SK-N-SH (cell line): Measurements from ENCODE around the gene AGO1. TPM values are rescaled to one million over a fixed set of nuclear protein-coding genes. Genes with fewer than 3 reads are reported as not detected.

Source experiments
- CTCF ChIA-PET: fragments of 300-600, 350-600 bp; formaldehyde crosslinking; extraction: SDS; loops from one replicate; lab custom pipeline; 2021; lab: Yijun Ruan, JAX
- POLR2A ChIA-PET: fragments of 350-600 bp; sonication (Branson Sonifier 250); formaldehyde crosslinking; extraction: SDS; loops from one replicate; lab custom pipeline; 2020; ENCODE audit warnings: antibody characterized with exemption, inconsistent platforms; lab: Yijun Ruan, JAX
- DNase-seq: peaks from one replicate; pipeline ENCODE4 v3.0.0; 2012
- H2AFZ ChIP-seq: fragments of 200-600 bp; sonication (generic); 2 replicates; pipeline ENCODE4 v1.8.1; 2016; ENCODE audit warnings: antibody characterized with exemption, mild to moderate bottlenecking, low read depth
- H3F3A ChIP-seq: fragments of 200-600 bp; sonication (generic); replicated peaks from 2 replicates; pipeline ENCODE3; 2016; ENCODE audit warnings: antibody characterized with exemption, mild to moderate bottlenecking; ENCODE audit not compliant: insufficient read depth
- H3K27ac ChIP-seq, 2 experiments: fragments of 200-500 bp in 1 of 2; fragments of 200-600 bp in 1 of 2; sonication (Bioruptor generic) in 1 of 2; sonication (generic), shearing (Covaris generic) in 1 of 2; 2 replicates each; pipeline versions ENCODE4 v1.5.1 to v1.6.1; 2014 to 2016; ENCODE audit warnings: low read depth in 2 of 2, inconsistent platforms in 1 of 2, low read length in 1 of 2, mild to moderate bottlenecking in 1 of 2, mixed read lengths in 1 of 2
- H3K27me3 ChIP-seq: fragments of 200-600 bp; sonication (generic), shearing (Covaris generic); 2 replicates; pipeline ENCODE4 v1.6.1; 2016; ENCODE audit warnings: mixed run types; ENCODE audit not compliant: insufficient read depth
- H3K36me3 ChIP-seq, 2 experiments: fragments of 200-500 bp in 1 of 2; fragments of 200-600 bp in 1 of 2; sonication (Bioruptor generic) in 1 of 2; sonication (generic) in 1 of 2; replicated peaks in 1 of 2; 2 replicates each; pipeline versions ENCODE3 to v1.5.1; 2014 to 2016; ENCODE audit warnings: low read length in 1 of 2, mild to moderate bottlenecking in 1 of 2; ENCODE audit not compliant: insufficient read depth in 2 of 2, control insufficient read depth in 1 of 2
- H3K4me1 ChIP-seq, 2 experiments: fragments of 200-500 bp in 1 of 2; fragments of 200-600 bp in 1 of 2; sonication (Bioruptor generic) in 1 of 2; sonication (generic), shearing (Covaris generic) in 1 of 2; 2 replicates each; pipeline versions ENCODE4 v1.5.1 to v1.6.1; 2014 to 2016; ENCODE audit warnings: low read depth in 1 of 2, low read length in 1 of 2, mixed run types in 1 of 2; ENCODE audit not compliant: insufficient read depth in 2 of 2, control insufficient read depth in 1 of 2
- H3K4me2 ChIP-seq: fragments of 200-600 bp; sonication (generic), shearing (Covaris generic); 2 replicates; pipeline ENCODE4 v1.6.1; 2017; ENCODE audit warnings: mixed run types
- H3K4me3 ChIP-seq, 2 experiments: fragments of 200-500 bp in 1 of 2; fragments of 200-600 bp in 1 of 2; sonication (Bioruptor generic) in 1 of 2; sonication (generic), shearing (Covaris generic) in 1 of 2; 2 replicates each; pipeline versions ENCODE4 v1.5.1 to v1.8.1; 2014 to 2016; ENCODE audit warnings: low read depth in 2 of 2, inconsistent platforms in 1 of 2, low read length in 1 of 2, mild to moderate bottlenecking in 1 of 2, mixed read lengths in 1 of 2, moderate library complexity in 1 of 2
- H3K79me2 ChIP-seq: fragments of 200-600 bp; sonication (generic); 2 replicates; pipeline ENCODE4 v1.8.1; 2017; ENCODE audit warnings: mild to moderate bottlenecking; ENCODE audit not compliant: insufficient read depth
- H3K9ac ChIP-seq: fragments of 200-600 bp; sonication (generic); 2 replicates; pipeline ENCODE4 v1.6.1; 2017; ENCODE audit warnings: mixed run types
- H3K9me2 ChIP-seq: fragments of 200-600 bp; sonication (generic); 2 replicates; pipeline ENCODE4 v1.6.1; 2017; ENCODE audit warnings: mixed run types
- H3K9me3 ChIP-seq: fragments of 200-600 bp; sonication (generic); 2 replicates; pipeline ENCODE4 v1.6.1; 2017; ENCODE audit warnings: mixed run types, mild to moderate bottlenecking, moderate library complexity
- H4K20me1 ChIP-seq: fragments of 200-600 bp; sonication (generic); 2 replicates; pipeline ENCODE4 v1.6.1; 2017; ENCODE audit warnings: mild to moderate bottlenecking, mixed run types; ENCODE audit not compliant: insufficient read depth
- CHD2 ChIP-seq: fragments of 150-350 bp; IDR thresholded peaks from 2 replicates; pipeline ENCODE4 v1.6.1; 2018; ENCODE audit warnings: low read length; ENCODE audit not compliant: partially characterized antibody
- ELF1 ChIP-seq: IDR thresholded peaks from 2 replicates; pipeline ENCODE4 v1.4.0; 2012
- FOSL2 ChIP-seq: IDR thresholded peaks from 2 replicates; pipeline ENCODE4 v1.4.0; 2012; ENCODE audit warnings: low read depth, mild to moderate bottlenecking, moderate library complexity, borderline replicate concordance
- FOXM1 ChIP-seq: IDR thresholded peaks from 2 replicates; pipeline ENCODE4 v1.4.0; 2012; ENCODE audit warnings: low read depth, mild to moderate bottlenecking
- GATA2 ChIP-seq: sonication (generic); formaldehyde crosslinking; IDR thresholded peaks from 2 replicates; pipeline ENCODE4 v1.5.0; 2020; ENCODE audit warnings: mild to moderate bottlenecking, missing genetic modification reagents
- MXI1 ChIP-seq: IDR thresholded peaks from 2 replicates; pipeline ENCODE4 v1.6.1; 2012; ENCODE audit warnings: mild to moderate bottlenecking, low read depth, low read length, improper control_type of control experiment
- POLR2AphosphoS5 ChIP-seq: IDR thresholded peaks from 2 replicates; pipeline ENCODE4 v1.6.1; 2012; ENCODE audit warnings: low read depth, low read length
- RAD21 ChIP-seq: IDR thresholded peaks from 2 replicates; pipeline ENCODE4 v1.6.1; 2012; ENCODE audit warnings: mild to moderate bottlenecking, low read length
- RCOR1 ChIP-seq: fragments of 150-350 bp; IDR thresholded peaks from 2 replicates; pipeline ENCODE4 v1.6.1; 2017; ENCODE audit warnings: antibody characterized with exemption, low read length
- TAF1 ChIP-seq: IDR thresholded peaks from 2 replicates; pipeline ENCODE4 v1.6.1; 2012; ENCODE audit warnings: low read depth, mild to moderate bottlenecking, low read length, moderate library complexity, borderline replicate concordance
- TEAD4 ChIP-seq: IDR thresholded peaks from 2 replicates; pipeline ENCODE4 v1.4.0; 2012; ENCODE audit warnings: mild to moderate bottlenecking, borderline replicate concordance; ENCODE audit not compliant: insufficient read depth
- YY1 ChIP-seq: IDR thresholded peaks from 2 replicates; pipeline ENCODE4 v1.4.0; 2012; ENCODE audit warnings: low read depth, mild to moderate bottlenecking
- WGBS: methylation state at CpG from one replicate; pipeline ENCODE4 v1.1.6; 2017; ENCODE audit warnings: low lambda C conversion rate; 5-methylcytosine and 5-hydroxymethylcytosine counted together
- polyA plus RNA-seq, 3 experiments: library from polyadenylated mRNA; depleted of rRNA; stranded (reverse); fragments of >200 nt; gene quantifications; 2 replicates each; pipeline ENCODE4 v1.2.3, GENCODE V29; 2012
- TF ChIP-seq, protein P1 (sequence below): fragments of 200-600 bp; sonication (generic); IDR thresholded peaks from 2 replicates; pipeline ENCODE4 v1.6.1; 2017; ENCODE audit warnings: antibody characterized with exemption, mild to moderate bottlenecking, moderate library complexity
- TF ChIP-seq, protein P2 (sequence below): IDR thresholded peaks from 2 replicates; pipeline ENCODE4 v1.4.0; 2012; ENCODE audit warnings: low read depth
- TF ChIP-seq, protein P3 (sequence below): IDR thresholded peaks from 2 replicates; pipeline ENCODE4 v1.6.1; 2012; ENCODE audit warnings: mild to moderate bottlenecking, low read depth, low read length, moderate library complexity
- TF ChIP-seq, protein P4 (sequence below): IDR thresholded peaks from 2 replicates; pipeline ENCODE4 v1.4.0; 2012; ENCODE audit warnings: low read depth, borderline replicate concordance

The AGO1 gene
- polyA plus RNA-seq, 1 of the 3 experiments (the other 2 are of a cell fraction): 7.8 TPM

DNA sequence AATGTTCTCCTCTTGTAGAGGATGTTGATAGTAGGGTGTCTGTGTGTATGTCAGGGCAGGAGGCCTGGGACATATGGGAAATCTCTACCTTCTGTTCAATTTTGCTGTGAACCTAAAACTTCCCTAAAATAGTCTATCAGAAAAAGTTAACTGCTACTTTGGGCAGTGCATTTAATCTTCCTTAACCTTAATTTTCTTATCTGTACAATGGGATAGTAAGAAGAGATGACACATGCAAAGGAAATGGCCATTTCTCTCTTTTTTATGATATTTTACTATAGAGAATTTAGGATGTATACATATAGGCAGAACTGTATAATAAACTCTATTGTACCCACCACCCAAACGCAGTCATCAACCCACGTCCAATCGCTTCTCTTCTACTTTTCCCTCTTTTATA is 56.5 kb downstream of the AGO1 start:
- Histone ChIP-seq H3K27me3 (no peaks in the 10 kb centered on the region), H3K4me2 (no peak overlapping the region), H3K9me3 (no peaks in the 10 kb centered on the region), H3K9ac (no peak overlapping the region), H3K27ac (no peak overlapping the region), H3K9me2 (no peaks in the 10 kb centered on the region), H3F3A (peaks cover 9% of the 10 kb centered on the region), H2AFZ (no peak overlapping the region)
- POLR2A ChIA-PET: no interaction called here
- WGBS: 94% methylated on average over 3 of the region's 3 CpGs
- no peak for DNase-seq
- TF ChIP-seq YY1 (no peak), RCOR1 (no peak), CHD2 (no peak), FOSL2 (no peak), GATA2 (CRISPR knock-in tag) (no peak), TEAD4 (no peak), FOXM1 (no peak), RAD21 (no peak), TAF1 (no peak), MXI1 (no peak), POLR2AphosphoS5 (no peak), ELF1 (no peak)
- TF ChIP-seq, protein P1, sequence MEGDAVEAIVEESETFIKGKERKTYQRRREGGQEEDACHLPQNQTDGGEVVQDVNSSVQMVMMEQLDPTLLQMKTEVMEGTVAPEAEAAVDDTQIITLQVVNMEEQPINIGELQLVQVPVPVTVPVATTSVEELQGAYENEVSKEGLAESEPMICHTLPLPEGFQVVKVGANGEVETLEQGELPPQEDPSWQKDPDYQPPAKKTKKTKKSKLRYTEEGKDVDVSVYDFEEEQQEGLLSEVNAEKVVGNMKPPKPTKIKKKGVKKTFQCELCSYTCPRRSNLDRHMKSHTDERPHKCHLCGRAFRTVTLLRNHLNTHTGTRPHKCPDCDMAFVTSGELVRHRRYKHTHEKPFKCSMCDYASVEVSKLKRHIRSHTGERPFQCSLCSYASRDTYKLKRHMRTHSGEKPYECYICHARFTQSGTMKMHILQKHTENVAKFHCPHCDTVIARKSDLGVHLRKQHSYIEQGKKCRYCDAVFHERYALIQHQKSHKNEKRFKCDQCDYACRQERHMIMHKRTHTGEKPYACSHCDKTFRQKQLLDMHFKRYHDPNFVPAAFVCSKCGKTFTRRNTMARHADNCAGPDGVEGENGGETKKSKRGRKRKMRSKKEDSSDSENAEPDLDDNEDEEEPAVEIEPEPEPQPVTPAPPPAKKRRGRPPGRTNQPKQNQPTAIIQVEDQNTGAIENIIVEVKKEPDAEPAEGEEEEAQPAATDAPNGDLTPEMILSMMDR: no peak
- TF ChIP-seq, protein P2, sequence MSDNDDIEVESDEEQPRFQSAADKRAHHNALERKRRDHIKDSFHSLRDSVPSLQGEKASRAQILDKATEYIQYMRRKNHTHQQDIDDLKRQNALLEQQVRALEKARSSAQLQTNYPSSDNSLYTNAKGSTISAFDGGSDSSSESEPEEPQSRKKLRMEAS: no peak
- TF ChIP-seq, protein P3, sequence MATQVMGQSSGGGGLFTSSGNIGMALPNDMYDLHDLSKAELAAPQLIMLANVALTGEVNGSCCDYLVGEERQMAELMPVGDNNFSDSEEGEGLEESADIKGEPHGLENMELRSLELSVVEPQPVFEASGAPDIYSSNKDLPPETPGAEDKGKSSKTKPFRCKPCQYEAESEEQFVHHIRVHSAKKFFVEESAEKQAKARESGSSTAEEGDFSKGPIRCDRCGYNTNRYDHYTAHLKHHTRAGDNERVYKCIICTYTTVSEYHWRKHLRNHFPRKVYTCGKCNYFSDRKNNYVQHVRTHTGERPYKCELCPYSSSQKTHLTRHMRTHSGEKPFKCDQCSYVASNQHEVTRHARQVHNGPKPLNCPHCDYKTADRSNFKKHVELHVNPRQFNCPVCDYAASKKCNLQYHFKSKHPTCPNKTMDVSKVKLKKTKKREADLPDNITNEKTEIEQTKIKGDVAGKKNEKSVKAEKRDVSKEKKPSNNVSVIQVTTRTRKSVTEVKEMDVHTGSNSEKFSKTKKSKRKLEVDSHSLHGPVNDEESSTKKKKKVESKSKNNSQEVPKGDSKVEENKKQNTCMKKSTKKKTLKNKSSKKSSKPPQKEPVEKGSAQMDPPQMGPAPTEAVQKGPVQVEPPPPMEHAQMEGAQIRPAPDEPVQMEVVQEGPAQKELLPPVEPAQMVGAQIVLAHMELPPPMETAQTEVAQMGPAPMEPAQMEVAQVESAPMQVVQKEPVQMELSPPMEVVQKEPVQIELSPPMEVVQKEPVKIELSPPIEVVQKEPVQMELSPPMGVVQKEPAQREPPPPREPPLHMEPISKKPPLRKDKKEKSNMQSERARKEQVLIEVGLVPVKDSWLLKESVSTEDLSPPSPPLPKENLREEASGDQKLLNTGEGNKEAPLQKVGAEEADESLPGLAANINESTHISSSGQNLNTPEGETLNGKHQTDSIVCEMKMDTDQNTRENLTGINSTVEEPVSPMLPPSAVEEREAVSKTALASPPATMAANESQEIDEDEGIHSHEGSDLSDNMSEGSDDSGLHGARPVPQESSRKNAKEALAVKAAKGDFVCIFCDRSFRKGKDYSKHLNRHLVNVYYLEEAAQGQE: no peak
- TF ChIP-seq, protein P4, sequence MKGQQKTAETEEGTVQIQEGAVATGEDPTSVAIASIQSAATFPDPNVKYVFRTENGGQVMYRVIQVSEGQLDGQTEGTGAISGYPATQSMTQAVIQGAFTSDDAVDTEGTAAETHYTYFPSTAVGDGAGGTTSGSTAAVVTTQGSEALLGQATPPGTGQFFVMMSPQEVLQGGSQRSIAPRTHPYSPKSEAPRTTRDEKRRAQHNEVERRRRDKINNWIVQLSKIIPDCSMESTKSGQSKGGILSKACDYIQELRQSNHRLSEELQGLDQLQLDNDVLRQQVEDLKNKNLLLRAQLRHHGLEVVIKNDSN: no peak
- TF ChIP-seq, all 33 proteins: peak for 0
- H3K36me3 ChIP-seq: no peaks in the 10 kb centered on the region
- peaks cover 9 to 11% of the 10 kb centered on the region in 2 experiments; a peak in 3 of 4 replicates for H3K4me1 ChIP-seq
- peaks cover 100% of the 10 kb centered on the region for H3K79me2 ChIP-seq
- CTCF ChIA-PET: no interaction called here
- peaks cover 36% of the 10 kb centered on the region for H4K20me1 ChIP-seq
- no peak overlapping the region for H3K4me3 ChIP-seq
